ENCODE measurements around the gene HBA2. TPM values are rescaled to one million over a fixed set of nuclear protein-coding genes. Genes with fewer than 3 reads are reported as not detected.

Gene HBA2
- total and polyA plus RNA-seq, 2 of the 4 experiments (the other 2 are of a cell fraction): not detected

DNA sequence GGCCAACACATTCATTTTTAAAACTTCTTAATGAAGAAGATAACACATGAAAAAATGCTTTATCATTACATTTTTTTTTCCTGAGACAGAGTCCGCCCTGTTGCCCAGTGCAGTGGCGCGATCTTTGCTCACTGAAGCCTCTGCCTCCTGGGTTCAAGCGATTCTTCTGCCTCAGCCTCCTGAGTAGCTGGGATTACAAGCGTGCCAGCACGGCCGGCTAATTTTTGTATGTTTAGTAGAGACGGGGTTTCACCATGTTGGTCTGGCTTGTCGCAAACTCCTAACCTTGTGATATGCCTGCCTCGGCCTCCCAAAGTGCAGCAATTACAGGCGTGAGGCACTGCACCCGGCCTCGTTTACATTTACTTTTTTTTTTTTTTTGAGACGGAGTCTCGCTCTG, 20.8 kb downstream of the HBA2 start:
- H2AFZ ChIP-seq (replicated peaks; ENCODE audit: low read length, poor library complexity): no peak overlapping the region
- in situ Hi-C loops (cut with MboI; ENCODE audit: low sequenced_read_pairs) (no loop called here), dilution Hi-C loops (cut with HindIII; ENCODE audit: low sequenced_read_pairs, unreplicated experiment) (no loop called here), intact Hi-C loops (cut with micrococcal nuclease) (no loop called here)
- ChIA-PET POLR2A (ENCODE audit: unreplicated experiment) (no interaction called here), CTCF (interaction anchor here (0.6 to 1.0 kb wide), 3 partner anchors 12 to 86 kb away, joined by 3 read pairs; no protein-coding TSS in a partner anchor)
- H3K9ac ChIP-seq (ENCODE audit: low read depth, low read length): no peak overlapping the region
- peaks cover 4% of the 10 kb centered on the region for H3K9me1 ChIP-seq (ENCODE audit: insufficient read depth, low read length)
- H3K4ac ChIP-seq (ENCODE audit: low read depth, low read length): no peak overlapping the region
- H3K4me2 ChIP-seq (ENCODE audit: low read depth, low read length): no peak overlapping the region
- no peak for ATAC-seq (ENCODE audit: low read depth)
- no peak overlapping the region for H4K5ac ChIP-seq (ENCODE audit: low read depth, low read length)
- H2BK15ac ChIP-seq (ENCODE audit: low read depth, low read length): no peak overlapping the region
- no peak overlapping the region for H3K18ac ChIP-seq (ENCODE audit: low read depth, low read length)
- H4K91ac ChIP-seq (ENCODE audit: insufficient read depth, low read depth, low read length): no peak overlapping the region
- no peak overlapping the region for H3K27ac ChIP-seq (ENCODE audit: insufficient read depth, low read length)
- H3K56ac ChIP-seq (ENCODE audit: extremely low read depth, insufficient read depth, low read length): no peak overlapping the region
- H3K4me3 ChIP-seq (ENCODE audit: insufficient read depth, low read depth, low read length): no peak overlapping the region
- peaks cover 23% of the 10 kb centered on the region for H4K20me1 ChIP-seq (ENCODE audit: insufficient read depth, low read length)
- no peak overlapping the region for H3K23ac ChIP-seq (ENCODE audit: low read depth, low read length)
- H2BK20ac ChIP-seq (ENCODE audit: low read depth, low read length): no peak overlapping the region
- TF ChIP-seq CEBPB (IDR thresholded peaks at IDR 0.05; ENCODE audit: low read depth, low read length): no peak
- TF ChIP-seq USF2 (IDR thresholded peaks at IDR 0.05; ENCODE audit: low read depth, low read length): no peak
- TF ChIP-seq RAD21 (IDR thresholded peaks at IDR 0.05; ENCODE audit: low read length): no peak
- no peak for TF ChIP-seq CHD1 (IDR thresholded peaks at IDR 0.05; ENCODE audit: low read depth, low read length)
- no peak for TF ChIP-seq RCOR1 (IDR thresholded peaks at IDR 0.05; ENCODE audit: insufficient replicate concordance, low read length)
- no peak for TF ChIP-seq ELK1 (IDR thresholded peaks at IDR 0.05; ENCODE audit: borderline replicate concordance, low read depth, low read length)
- no peak for TF ChIP-seq FOS (IDR thresholded peaks at IDR 0.05; ENCODE audit: low read depth, low read length)
- TF ChIP-seq MXI1 (IDR thresholded peaks at IDR 0.05; ENCODE audit: borderline replicate concordance, low read depth, low read length): no peak
- TF ChIP-seq SMC3 (IDR thresholded peaks at IDR 0.05; ENCODE audit: low read depth, low read length): no peak
- no peak for TF ChIP-seq CTCF (conservative IDR thresholded peaks at IDR 0.05; ENCODE audit: low read depth, low read length)
- no peak for TF ChIP-seq MAZ (IDR thresholded peaks at IDR 0.05; ENCODE audit: borderline replicate concordance, low read depth, low read length)
- no peak for TF ChIP-seq BHLHE40 (IDR thresholded peaks at IDR 0.05; ENCODE audit: low read depth, low read length)
- TF ChIP-seq POLR2A (IDR thresholded peaks at IDR 0.05; ENCODE audit: low read depth, low read length): no peak
- no peak overlapping the region for H2AK5ac ChIP-seq (ENCODE audit: low read depth, low read length)
- no peak overlapping the region for H2BK5ac ChIP-seq (ENCODE audit: low read depth, low read length, poor library complexity, severe bottlenecking)
- peaks cover 69% of the 10 kb centered on the region for H3K36me3 ChIP-seq (ENCODE audit: control insufficient read depth, insufficient read depth, low read length)
- H3K27me3 ChIP-seq (ENCODE audit: control insufficient read depth, insufficient read depth, low read length): no peaks in the 10 kb centered on the region
- no peak overlapping the region for H4K8ac ChIP-seq (ENCODE audit: low read depth in 2 of 2, low read length in 2 of 2)
- H3K79me1 ChIP-seq (ENCODE audit: low read depth in 1 of 2, low read length in 2 of 2): peaks cover 23 to 46% of the 10 kb centered on the region in 2 experiments
- no TSS peak for BruUV-seq (replicated peaks)
- H2BK120ac ChIP-seq (ENCODE audit: low read depth, low read length): no peak overlapping the region
- WGBS, 2 experiments (ENCODE audit: extremely low coverage in 2 of 2, insufficient read length in 1 of 2): 83% methylated on average over 2 of the region's 15 CpGs; no CpG with 5 or more reads in 1 of the 2 experiments
- H2AK9ac ChIP-seq (replicated peaks; ENCODE audit: low read depth, low read length, poor library complexity): no peak overlapping the region
- no peaks in the 10 kb centered on the region for H3K4me1 ChIP-seq (ENCODE audit: control insufficient read depth, insufficient read depth, low read length)
- H3K14ac ChIP-seq (replicated peaks; ENCODE audit: low read depth, low read length): no peak overlapping the region
- DNase-seq: no peak
- H3K9me3 ChIP-seq (ENCODE audit: control insufficient read depth, insufficient read depth, low read length): no peaks in the 10 kb centered on the region
